ENCODE measurements around the gene WNT3. TPM values are rescaled to one million over a fixed set of nuclear protein-coding genes. Genes with fewer than 3 reads are reported as not detected.

WNT3 gene
- total RNA-seq, 1 experiment from 2014 or later, result 8.8 TPM

GRCh38 chr17:46826116-46826515 is 7.6 kb upstream of the WNT3 start:
- Histone ChIP-seq H3K4me3 (ENCODE audit: low read depth, low read length) (no peak overlapping the region), H3K27me3 (replicated peaks; ENCODE audit: control insufficient read depth, insufficient read depth, low read length) (no peaks in the 10 kb centered on the region), H3K36me3 (ENCODE audit: control insufficient read depth, insufficient read depth, low read length) (no peaks in the 10 kb centered on the region), H3K4me1 (0 out of 2 replicates have a peak, but pooled peaks cover 4% of the 10 kb centered on the region), H3K9me3 (no peaks in the 10 kb centered on the region)
- no peak overlapping the region for H3K4me3 Mint-ChIP-seq (ENCODE audit: unreplicated experiment)
- no peaks in the 10 kb centered on the region for H3K9me3 Mint-ChIP-seq (ENCODE audit: unreplicated experiment)
- H3K27me3 Mint-ChIP-seq (ENCODE audit: insufficient read depth, unreplicated experiment), result no peaks in the 10 kb centered on the region
- BruUV-seq (replicated peaks), result no TSS peak
- no peaks in the 10 kb centered on the region for H3K36me3 Mint-ChIP-seq (ENCODE audit: insufficient read depth, unreplicated experiment)
- intact Hi-C loops (cut with micrococcal nuclease; ENCODE audit: unreplicated experiment), result no loop called here
- no peak for TF ChIP-seq CTCF (IDR thresholded peaks at IDR 0.05; ENCODE audit: insufficient read depth in 1 of 2, low read depth in 1 of 2, low read length in 1 of 2, severe bottlenecking in 1 of 2, unreplicated experiment in 1 of 2)
- ChIA-PET POLR2A (no interaction called here), CTCF (interaction anchor here (2.5 kb wide), 1 partner anchor 9 kb away, joined by 8 read pairs; no protein-coding TSS in a partner anchor)
- no peak overlapping the region for H3K27ac Mint-ChIP-seq (ENCODE audit: unreplicated experiment)
- DNase-seq, result no peak
- no peaks in the 10 kb centered on the region for H3K4me1 Mint-ChIP-seq (ENCODE audit: low read depth, unreplicated experiment)

- no peaks in the 10 kb centered on the region for H3K4me1 Mint-ChIP-seq (ENCODE audit: low read depth, unreplicated experiment)
- H3K36me3 Mint-ChIP-seq (ENCODE audit: insufficient read depth, unreplicated experiment), result no peaks in the 10 kb centered on the region
- no peak for DNase-seq
- POLR2A ChIA-PET, result no interaction called here
- H3K4me3 Mint-ChIP-seq (ENCODE audit: unreplicated experiment), result no peak overlapping the region
- no peak overlapping the region for H3K27ac Mint-ChIP-seq (ENCODE audit: unreplicated experiment)
- H3K9me3 Mint-ChIP-seq (ENCODE audit: unreplicated experiment), result no peaks in the 10 kb centered on the region
- Histone ChIP-seq H3K4me1 (peaks cover 7% of the 10 kb centered on the region; the same call in 1 of the 2 replicates), H3K36me3 (ENCODE audit: control insufficient read depth, insufficient read depth, low read length) (no peaks in the 10 kb centered on the region), H3K9me3 (no peaks in the 10 kb centered on the region), H3K27me3 (replicated peaks; ENCODE audit: control insufficient read depth, insufficient read depth, low read length) (no peaks in the 10 kb centered on the region), H3K4me3 (ENCODE audit: low read depth, low read length) (no peak overlapping the region)
- BruUV-seq (replicated peaks), result no TSS peak
- CTCF ChIA-PET, result no interaction called here
- intact Hi-C loops (cut with micrococcal nuclease; ENCODE audit: unreplicated experiment), result no loop called here
- H3K27me3 Mint-ChIP-seq (ENCODE audit: insufficient read depth, unreplicated experiment), result no peaks in the 10 kb centered on the region
- no peak for TF ChIP-seq CTCF (IDR thresholded peaks at IDR 0.05; ENCODE audit: insufficient read depth in 1 of 2, low read depth in 1 of 2, low read length in 1 of 2, severe bottlenecking in 1 of 2, unreplicated experiment in 1 of 2)
These were observed 5.2 kb upstream of the WNT3 start for GRCh38 chr17:46823657-46824056.

GRCh38 chr17:46822388-46822921 is 4.0 kb upstream of the WNT3 start:
- peak; percentile 48 to 61 for TF ChIP-seq CTCF (IDR thresholded peaks at IDR 0.05; ENCODE audit: insufficient read depth in 1 of 2, low read depth in 1 of 2, low read length in 1 of 2, severe bottlenecking in 1 of 2, unreplicated experiment in 1 of 2)
- peak in 1 of 2 experiments; percentile 50 for DNase-seq
- no peak overlapping the region for H3K4me3 Mint-ChIP-seq (ENCODE audit: unreplicated experiment)
- BruUV-seq (replicated peaks), result no TSS peak
- no peak overlapping the region for H3K27ac Mint-ChIP-seq (ENCODE audit: unreplicated experiment)
- POLR2A ChIA-PET, result no interaction called here
- Histone ChIP-seq H3K4me1 (peaks cover 8% of the 10 kb centered on the region; the same call in 1 of the 2 replicates), H3K4me3 (ENCODE audit: low read depth, low read length) (no peak overlapping the region), H3K9me3 (no peaks in the 10 kb centered on the region), H3K36me3 (ENCODE audit: control insufficient read depth, insufficient read depth, low read length) (no peaks in the 10 kb centered on the region), H3K27me3 (replicated peaks; ENCODE audit: control insufficient read depth, insufficient read depth, low read length) (no peaks in the 10 kb centered on the region)
- H3K9me3 Mint-ChIP-seq (ENCODE audit: unreplicated experiment), result no peaks in the 10 kb centered on the region
- intact Hi-C loops (cut with micrococcal nuclease; ENCODE audit: unreplicated experiment), result no loop called here
- H3K36me3 Mint-ChIP-seq (ENCODE audit: insufficient read depth, unreplicated experiment), result no peaks in the 10 kb centered on the region
- H3K4me1 Mint-ChIP-seq (ENCODE audit: low read depth, unreplicated experiment), result no peaks in the 10 kb centered on the region
- CTCF ChIA-PET, result no interaction called here
- H3K27me3 Mint-ChIP-seq (ENCODE audit: insufficient read depth, unreplicated experiment), result no peaks in the 10 kb centered on the region
